CD4-positive, alpha-beta T cell treated with Interferon gamma for 1 hour (primary cell): ENCODE data around the gene KRTAP20-1.

Experiments
- DNase-seq: peaks from one replicate; pipeline ENCODE4 v3.0.0-alpha.2; 2020

Gene KRTAP20-1, protein sequence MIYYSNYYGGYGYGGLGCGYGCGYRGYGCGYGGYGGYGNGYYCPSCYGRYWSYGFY

DNA sequence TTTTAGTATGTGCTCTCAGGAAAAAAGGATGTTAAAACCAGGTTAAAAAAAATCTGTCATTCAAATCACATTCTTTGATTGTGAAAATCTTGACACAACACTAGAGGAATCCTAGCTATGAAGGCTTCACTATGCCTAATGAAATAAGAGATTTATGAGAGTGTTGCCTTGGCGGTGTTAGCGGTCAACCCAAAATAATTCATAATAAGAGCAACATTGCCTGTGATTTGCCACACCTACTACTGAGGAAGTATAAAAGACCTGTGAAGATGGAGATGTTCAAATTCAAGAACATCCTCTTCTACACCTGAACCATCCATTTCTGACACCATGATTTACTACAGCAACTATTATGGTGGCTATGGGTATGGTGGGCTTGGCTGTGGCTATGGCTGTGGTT, at the start of gene KRTAP20-1:
Gene KRTAP20-1, plus strand, starts transcription at position 301 of the 400 bp plus-strand sequence. Its CDS starts 30 bp downstream, at position 331.
- DNase-seq: no peak

DNA sequence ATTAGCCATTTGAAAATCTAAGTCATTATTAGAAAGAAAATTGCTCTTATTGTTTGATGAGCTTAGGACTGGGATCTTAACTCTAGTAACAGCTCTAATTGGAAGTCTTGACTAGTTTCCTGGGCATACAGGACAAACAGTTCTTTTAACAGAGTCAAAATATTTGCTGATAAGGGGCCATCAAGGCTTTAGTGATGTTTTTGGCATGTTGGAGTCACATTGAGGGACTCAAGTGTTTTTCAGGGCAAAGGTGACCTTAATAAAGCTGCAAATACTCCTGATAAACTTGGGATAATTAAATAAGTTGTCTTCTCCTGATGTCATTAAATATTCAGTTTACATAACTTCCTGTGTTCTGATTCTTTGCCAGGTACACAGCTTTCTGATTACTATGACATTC, 48.6 kb upstream of the KRTAP20-1 start:
- no peak for DNase-seq

DNA sequence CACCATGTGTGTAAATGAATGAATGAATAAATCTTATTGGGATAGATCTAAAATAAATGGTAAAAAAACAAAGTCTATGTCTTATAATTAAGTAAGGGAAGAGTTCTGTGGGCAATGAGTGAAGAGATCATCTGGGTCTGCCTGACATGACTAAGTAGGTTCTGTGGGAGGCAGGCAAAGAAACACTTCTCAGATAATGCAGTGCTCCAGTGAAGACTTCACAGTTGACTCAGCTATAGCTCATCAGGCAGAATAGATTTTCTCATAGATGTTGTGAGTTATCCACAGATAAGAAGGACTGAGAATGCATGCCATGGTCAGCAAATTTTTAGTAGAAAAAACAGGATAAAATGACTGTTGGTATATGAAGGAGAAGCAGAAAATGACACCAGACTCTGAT, 38.5 kb upstream of the KRTAP20-1 start:
- DNase-seq: no peak

DNA sequence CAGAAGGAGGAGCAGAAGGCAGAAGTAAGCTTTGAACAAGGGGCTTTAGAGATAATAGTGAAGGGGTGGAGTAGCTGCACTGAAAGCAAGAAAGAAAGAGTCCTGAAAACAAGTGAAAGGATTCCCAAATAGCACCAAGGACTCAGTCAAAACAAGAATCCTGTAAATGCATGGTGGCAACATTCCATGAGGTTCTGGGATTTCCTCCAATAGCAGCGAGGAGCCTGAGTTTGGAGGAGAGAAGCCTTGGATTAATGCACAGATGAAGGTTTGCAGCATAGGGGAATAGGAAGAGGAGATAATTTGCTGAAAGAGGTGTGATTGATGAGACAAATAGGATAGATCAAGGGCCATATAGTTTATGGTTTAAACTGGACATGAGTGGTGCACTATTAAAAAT, 36.9 kb upstream of the KRTAP20-1 start:
- DNase-seq: no peak

DNA sequence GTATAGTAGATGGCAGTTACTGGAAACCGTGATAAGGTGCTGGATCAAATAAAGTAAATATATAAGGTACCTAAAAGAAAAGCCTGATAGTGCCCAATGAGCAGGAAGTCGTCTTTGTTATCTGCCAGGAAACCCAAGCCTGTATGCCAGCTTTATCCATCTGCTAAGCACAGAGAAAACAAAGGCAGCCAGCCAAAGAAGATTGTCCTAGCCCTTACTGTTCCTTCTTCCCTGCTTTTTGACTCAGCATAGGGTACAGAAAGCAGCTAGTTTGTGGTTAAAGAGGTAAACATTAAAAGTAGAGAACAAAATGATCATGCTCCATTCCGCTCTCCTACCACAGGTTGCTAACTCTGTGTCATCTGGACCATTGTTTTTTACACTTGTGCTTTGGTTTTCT, 36.1 kb upstream of the KRTAP20-1 start:
- DNase-seq: no peak

DNA sequence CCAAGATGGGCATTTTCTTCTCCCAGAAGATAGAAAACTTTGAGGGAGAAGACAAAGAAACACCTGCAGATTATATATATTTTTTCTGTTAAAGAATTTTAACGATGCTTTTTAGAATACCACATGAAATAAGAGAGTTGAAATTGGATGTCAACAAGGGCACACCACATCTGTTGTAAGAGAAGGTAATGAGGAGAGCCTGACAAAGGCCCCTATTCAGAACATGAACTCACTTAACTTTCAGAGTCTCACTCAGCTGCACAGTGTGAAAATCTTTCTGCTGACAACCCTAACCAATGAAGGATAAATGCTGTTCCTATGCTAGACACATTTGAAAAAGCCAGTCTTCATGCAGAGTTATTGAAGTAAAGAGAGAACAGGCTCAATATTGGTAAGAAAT, 33.4 kb upstream of the KRTAP20-1 start:
- DNase-seq: no peak

DNA sequence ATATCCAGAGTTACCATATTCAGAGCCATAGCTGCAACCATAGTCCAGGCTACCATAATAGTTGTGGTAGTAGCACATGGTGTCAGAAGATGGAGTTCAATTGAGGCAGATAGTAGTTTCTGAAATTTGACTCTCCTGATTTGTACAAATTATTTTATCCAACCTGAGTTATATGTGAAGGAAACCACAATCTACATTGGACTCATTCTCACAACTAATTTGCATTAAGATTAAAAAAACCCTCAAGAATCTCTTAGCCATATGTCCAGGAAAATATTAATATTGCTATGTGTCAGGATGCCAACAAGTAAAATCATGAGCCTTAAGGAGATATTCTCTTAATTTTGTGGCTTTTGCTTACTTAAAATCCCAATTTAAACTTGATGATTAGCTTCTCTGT, 25.9 kb upstream of the KRTAP20-1 start, which contains the start of gene KRTAP22-2:
Gene KRTAP22-2, minus strand, starts transcription at position 101 of the 400 bp plus-strand sequence.
- no peak for DNase-seq

DNA sequence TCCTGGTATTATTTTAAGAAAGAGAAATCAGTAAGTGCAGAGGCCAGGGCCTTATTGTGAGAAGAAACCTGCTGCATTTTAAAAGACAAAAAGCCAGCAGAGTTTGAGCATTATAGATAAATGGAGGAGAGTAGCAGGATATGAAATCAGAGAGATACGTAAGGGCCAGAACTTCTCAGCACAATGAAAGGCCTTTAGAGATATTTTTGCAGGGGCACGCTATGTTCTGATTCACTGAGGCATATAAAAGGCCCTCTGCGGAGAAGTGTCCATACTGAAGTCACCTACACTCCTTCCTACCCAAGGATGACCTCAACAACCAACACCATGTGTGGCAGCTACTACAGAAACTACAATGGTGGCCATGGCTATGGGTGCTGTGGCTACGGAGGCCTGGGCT, 24.1 kb upstream of the KRTAP20-1 start, which contains the start of gene KRTAP6-3:
Gene KRTAP6-3, plus strand, starts transcription at position 301 of the 400 bp plus-strand sequence. Its CDS starts 6 bp downstream, at position 307.
- DNase-seq: no peak

DNA sequence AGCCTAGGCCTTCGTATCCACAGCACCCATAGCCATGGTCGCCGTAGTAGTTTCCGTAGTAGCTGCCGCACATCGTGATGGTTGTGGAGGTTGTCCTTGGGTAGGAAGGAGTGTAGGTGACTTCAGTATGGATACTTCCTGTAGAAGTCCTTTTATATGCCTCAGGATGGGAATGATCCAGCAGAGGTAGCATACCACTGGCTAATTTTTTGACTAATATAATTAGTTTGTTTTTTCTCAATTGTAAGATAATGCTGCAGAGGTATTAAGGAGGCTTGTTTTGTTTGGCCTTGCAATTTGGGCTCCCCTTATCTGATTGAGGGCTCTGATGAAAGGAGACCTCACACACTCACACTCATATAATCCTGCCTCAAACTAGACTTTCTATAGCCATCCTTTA, 17.4 kb upstream of the KRTAP20-1 start, which contains the start of gene KRTAP6-2:
Gene KRTAP6-2, minus strand, starts transcription at position 101 of the 400 bp plus-strand sequence. Its CDS starts 28 bp downstream, at position 73.
- DNase-seq: no peak

DNA sequence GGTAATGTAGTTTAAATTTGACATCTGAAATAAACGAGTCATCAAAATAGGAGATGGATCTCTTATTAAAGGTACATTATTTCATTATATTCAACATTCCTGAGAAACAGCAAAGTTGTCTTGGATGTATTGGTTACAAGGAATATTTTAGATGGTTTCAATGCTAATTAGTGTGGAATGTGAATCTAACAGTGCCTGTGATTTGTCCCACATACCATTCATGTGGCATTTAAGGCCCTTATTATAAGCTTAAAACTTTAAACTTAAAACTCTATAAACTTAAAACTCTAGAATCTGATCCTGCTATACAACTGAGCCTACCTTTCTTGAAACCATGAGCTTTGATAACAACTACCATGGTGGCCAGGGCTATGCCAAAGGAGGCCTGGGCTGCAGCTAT, 15.4 kb upstream of the KRTAP20-1 start, which contains the start of gene KRTAP22-1:
Gene KRTAP22-1, plus strand, starts transcription at position 301 of the 400 bp plus-strand sequence.
- no peak for DNase-seq

DNA sequence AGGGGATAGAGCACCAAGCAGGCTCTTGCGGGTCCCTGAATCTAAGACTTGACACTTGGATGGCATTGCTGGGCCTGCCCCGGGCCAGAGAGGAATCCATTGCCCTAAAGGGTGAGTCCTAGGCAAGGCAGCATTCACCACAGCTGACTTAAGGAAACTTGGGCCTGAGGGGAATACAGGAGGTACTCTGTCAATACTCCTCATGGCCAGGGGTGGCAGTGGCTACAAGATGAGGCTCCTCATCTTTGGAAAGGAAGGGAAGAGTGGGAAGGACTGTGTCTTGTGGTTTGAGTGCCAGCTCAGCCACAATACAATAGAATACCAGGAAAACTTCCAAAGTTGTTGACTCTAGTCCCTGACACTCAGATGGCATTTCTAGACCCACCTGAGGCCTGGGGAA, 10.3 kb upstream of the KRTAP20-1 start:
- no peak for DNase-seq

DNA sequence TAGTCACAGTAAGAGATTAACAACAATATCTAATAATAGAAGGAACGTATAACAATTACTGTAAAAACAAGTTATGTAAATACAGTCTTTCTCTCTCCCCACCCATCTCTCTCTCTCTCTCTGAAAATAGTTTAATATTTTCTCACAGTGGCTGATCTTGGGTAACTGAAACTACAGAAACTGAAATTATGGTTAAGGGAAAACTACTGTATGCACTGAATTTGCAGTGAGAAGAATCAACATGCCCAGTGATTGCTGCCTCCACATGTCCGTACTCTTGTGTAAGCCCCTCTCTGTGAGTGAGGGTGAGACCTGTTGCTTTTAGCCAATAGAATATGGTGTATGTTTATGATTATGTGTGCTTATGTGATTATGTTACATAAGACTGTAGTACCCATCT, 4.1 kb upstream of the KRTAP20-1 start:
- DNase-seq: no peak

DNA sequence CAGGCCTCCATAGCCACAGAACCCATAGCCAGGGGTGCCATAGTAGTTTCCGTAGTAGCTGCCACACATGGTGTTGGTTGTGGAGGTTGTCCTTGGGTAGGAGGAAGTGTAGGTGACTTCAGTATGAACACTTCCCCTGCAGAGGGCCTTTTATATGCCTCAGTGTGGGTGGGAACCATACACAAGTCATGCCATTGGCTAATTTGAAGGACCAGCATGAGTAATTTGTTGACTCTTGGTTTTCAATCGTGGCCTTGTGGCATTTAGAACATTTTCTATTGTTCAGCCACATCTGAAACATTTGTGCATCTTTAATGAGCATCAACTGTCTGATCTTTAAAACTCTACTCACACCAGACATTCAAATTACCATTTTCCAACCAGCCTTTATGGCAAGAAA, 2.4 kb upstream of the KRTAP20-1 start, which contains the start of gene KRTAP6-1:
Gene KRTAP6-1, minus strand, starts transcription at position 95 of the 400 bp plus-strand sequence. Its CDS starts 26 bp downstream, at position 69.
- DNase-seq: no peak

DNA sequence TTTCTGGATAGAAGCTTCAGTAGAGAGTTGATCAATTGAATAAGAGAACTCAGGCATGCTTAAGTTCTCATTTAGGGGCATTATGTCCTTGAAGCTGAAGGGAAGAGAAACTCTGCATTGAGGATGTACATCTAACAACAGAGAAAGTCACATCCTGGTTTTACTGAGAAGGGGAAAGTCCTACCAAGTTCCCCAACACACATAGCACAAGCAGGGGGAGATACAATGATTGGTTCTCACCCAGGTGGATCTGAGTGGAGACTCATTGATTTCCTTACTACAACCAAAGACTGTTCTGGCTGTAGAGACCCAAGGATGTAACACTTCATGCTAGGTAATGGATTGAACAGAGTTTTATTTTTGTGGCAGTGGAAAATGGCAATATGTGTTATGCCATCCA, 1.0 kb upstream of the KRTAP20-1 start:
- no peak for DNase-seq

DNA sequence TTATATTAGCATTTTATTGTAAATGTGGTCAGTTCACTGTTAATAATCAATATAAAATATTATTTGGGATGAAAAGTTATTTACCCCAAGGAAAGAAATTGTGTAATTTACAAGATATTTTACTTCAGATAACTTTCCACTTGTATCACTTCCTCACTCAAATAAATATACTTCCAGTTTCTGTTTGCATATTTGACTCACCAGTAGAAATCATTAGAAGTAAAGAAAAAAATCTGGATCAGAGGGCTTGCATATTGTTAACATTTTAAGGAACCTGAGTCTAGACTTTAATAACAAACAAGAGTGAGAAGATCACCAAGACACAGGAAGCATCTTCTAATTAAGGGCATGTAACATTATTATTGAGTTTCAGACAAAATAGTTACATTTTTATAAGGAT, 3.9 kb downstream of the KRTAP20-1 start:
- DNase-seq: no peak

DNA sequence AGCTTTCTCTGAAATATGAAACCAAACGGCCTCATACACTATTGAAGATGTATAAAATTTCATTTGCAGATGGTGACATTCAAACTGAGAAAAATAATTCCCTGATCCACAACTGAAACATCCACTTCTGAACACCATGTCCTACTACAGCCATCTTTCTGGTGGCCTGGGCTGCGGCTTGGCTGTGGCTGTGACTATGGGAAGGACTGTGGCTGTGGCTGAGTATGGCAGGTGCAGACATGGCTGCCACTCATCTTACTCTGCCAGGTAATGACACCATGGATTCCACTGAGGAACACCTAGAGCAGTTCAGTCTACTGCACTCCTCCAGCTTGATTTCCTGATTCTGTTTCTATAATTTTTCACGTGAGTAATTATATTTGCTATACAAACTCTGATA, 4.3 kb downstream of the KRTAP20-1 start, which contains the start of gene KRTAP20-4:
Gene KRTAP20-4, plus strand, starts transcription at position 106 of the 400 bp plus-strand sequence.
- no peak for DNase-seq

DNA sequence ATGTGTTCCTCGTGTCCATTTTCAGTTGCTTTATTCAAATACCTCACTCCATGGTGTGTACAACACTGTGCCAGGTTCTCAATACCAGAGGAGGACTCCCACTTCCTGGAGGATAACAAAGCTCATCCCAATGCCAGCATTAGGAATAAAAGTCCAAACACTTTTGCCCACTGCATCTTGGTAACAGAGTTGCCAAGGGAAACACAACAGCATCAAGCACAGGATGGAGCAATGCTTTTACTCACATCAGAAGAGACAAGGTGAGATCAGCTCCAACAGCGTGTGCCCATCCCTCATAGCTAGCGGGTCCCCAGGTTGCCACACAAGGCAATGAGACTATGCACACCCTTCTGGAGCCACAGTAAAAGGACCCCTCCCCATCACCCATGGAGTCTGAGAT, 7.1 kb downstream of the KRTAP20-1 start:
- no peak for DNase-seq

DNA sequence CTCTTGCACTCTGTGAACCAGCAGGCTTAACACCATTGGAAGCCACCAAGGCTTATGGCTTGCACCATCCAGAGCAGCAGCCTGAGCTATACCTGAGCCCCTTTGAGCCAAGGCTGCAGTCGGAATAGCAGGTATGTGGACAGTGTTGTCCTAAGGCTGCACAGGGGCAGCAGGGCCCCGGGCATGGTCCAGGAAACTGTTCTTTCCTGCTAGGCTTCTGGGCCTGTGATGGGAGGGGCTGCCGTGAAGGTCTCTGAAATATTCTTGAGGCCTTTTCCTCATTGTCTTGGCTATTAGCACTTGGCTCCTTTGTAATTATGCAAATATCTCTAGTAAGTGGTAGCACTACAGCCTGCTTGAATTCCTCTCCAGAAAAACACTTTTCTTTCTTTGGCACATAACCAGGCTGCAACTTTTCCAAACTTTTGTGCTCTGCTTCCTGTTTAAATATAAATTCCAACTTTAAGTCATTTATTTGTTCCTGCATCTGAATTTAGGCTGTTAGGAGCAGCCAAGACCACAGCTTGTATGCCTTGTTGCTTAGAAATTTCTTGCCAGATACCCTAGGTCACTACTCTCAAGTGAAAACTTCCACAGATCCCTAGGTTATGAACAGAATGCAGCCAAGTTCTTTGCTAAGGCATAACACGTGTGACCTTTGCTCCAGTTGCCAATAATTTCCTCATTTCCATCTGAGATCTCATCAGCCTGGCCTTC, 9.4 kb downstream of the KRTAP20-1 start:
- no peak for DNase-seq

DNA sequence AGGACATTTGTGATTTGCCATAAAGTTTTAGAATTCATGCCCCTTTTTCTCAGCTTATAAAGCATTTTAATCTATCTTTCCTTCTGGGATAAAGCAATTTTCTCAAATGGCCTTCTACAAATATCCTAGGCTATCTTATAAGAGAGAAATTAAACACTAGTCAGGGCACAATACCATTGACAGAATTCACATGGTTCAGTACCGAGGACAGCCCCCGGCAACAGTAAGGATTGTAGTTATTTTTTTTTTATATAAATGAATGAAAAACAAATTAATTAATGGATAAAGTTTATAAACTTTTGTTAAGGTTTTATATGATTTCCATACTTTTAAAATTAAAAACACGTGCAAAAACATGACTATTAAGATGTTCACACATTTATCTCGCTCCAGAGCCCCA, 11.9 kb downstream of the KRTAP20-1 start:
- DNase-seq: no peak

DNA sequence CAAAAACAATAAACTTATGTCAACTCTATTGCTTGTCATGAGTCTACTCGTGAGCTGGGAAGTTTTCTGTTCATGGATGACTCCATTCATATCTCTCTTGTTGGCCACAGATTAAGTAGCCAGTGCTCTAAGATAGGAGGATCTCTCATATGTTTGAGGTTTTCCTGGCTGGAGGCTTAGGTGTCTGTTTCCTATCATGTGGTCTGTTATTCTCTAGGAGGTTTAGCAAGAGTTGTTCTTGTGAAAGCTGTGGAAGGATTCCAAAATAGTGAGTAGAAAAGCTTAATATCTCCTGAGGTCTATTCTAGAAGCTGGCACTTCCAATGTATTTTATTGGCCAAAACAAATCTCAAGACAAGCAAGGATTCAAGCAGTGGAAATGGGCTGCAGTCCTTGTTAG, 13.0 kb downstream of the KRTAP20-1 start:
- DNase-seq: no peak

DNA sequence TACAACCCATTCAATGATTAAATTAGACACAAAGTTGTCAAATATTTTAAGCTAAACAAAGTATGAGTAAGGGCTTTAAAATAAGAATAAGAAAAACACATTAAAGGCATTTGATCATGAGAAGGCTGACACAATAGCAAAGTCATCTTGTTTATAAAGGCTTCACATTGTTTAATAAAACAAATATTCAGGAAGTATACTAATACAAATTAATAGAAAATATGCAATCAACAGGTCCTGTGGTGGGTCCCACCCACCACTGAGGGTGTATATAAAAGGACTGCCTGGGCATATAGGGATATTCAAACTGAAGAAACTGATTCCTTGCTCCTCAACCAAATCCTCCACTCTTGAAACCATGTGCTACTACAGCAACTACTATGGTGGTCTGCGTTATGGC, 18.7 kb downstream of the KRTAP20-1 start, which contains the start of gene KRTAP20-2:
Gene KRTAP20-2, plus strand, starts transcription at position 301 of the 400 bp plus-strand sequence. Its CDS starts 58 bp downstream, at position 359.
- no peak for DNase-seq

DNA sequence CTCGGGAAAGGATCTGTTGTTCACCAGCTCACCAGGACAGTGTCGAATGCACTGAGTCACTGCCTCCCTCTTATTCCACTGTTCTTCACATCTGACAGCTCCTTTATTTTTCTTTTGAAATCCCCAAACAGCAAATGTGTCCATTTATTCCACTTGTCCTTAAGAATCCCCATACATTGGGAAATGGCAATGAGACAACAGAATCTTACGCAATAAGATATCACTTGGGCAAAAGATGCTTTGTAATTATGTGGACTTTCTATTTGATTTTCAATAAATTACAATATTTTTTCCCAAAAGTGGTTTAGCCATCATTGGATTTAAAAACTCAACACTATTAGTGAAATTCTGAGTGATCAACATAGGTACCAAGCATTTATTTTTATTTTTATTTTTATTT, 22.5 kb downstream of the KRTAP20-1 start:
- no peak for DNase-seq

DNA sequence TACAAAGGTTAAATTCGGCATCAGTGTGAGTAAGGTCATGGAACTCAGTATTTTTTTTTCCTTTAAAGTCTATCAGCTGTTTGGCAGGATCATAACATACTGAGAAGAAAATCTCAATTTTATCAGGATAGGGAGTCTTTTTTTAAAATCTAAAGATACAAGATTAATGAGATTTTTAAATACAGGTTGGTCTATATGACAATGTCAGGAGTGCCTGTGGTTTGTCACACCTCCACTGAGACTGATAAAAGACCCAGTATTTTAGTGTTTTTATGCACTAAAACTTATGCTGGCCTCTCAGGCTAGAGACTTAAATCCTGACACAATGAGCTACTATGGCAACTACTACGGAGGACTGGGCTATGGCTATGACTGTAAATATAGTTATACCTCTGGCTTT, 26.3 kb downstream of the KRTAP20-1 start, which contains the start of gene KRTAP20-3:
Gene KRTAP20-3, plus strand, starts transcription at position 301 of the 400 bp plus-strand sequence.
- no peak for DNase-seq

DNA sequence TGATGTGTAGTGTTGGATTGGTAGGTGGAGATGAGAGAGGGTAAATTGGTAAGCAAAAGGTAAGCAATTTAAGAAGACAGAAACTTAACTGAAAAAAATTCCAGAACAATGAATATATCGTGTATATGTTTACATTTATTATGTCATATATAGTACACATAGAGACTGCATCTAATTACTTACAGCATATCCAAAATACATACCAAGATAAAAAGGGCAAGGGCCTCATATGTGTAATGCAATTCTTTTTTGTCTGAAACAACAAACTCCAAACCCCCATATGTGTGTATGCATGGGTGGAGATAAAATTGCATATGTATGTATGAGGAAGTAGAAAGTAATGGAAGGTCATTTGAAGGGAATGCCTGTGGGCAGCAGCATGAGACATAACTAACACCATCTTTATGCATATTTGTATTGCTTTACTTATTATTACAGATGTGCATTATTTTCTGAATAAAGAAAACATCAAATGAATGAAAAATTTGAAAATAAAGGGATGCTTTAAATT, 30.7 kb downstream of the KRTAP20-1 start:
- DNase-seq: no peak
